ENCODE results near the gene SCN8A. TPM values are rescaled to one million over a fixed set of nuclear protein-coding genes. Genes with fewer than 3 reads are reported as not detected.

The SCN8A gene
- total RNA-seq, 1 experiment from 2014 or later: 5.4 TPM

DNA sequence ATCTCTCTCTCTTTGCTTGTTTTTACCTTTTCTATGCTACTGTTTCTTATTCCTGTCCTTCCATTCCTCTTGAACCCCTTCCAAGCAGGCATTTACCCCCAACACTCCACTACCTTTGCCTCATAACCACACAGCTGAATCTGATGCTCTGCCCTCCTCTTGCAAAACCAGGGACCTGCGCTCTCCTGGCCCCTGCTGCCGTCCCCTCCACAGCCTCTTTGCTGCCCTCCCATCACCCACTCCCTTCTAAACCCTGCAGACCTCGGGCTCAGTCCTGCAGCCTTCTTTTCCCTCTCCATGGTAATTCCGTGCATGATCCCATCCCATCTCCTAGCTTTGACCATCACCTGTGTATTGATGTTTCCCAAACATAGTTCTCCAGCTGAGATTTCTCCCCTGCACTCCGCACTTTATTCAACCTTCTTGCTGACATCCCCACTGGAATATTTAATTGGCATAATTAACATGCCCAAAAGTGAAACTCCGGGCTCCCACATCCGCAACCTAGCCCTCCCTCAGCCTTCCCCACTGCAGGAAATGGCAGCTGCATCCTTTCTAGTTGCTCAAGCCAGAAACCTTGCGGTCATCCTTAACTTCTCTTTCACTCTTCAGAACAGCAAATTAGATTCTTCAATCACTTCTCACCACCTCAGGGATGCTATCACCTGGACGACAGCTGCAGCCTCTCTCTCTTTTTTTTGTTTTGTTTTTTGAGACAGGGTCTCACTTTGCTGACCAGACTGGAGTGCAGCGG lies 241.5 kb downstream of the SCN8A start:
- ChIA-PET POLR2A (ENCODE audit: low non-redundant PET) (no interaction called here), CTCF (no interaction called here)
- intact Hi-C loops (cut with micrococcal nuclease; ENCODE audit: unreplicated experiment): no loop called here
- Histone ChIP-seq H3K4me3 (ENCODE audit: low read depth, low read length, poor library complexity, severe bottlenecking) (no peak overlapping the region), H3K4me1 (ENCODE audit: insufficient read depth, low read length, poor library complexity, severe bottlenecking) (no peaks in the 10 kb centered on the region), H3K9me3 (ENCODE audit: low read depth, low read length, poor library complexity, severe bottlenecking) (no peaks in the 10 kb centered on the region), H3K36me3 (ENCODE audit: insufficient read depth, low read length, poor library complexity, severe bottlenecking) (no peaks in the 10 kb centered on the region), H3K27me3 (replicated peaks; ENCODE audit: insufficient read depth, low read depth, low read length, poor library complexity) (peaks cover 11% of the 10 kb centered on the region), H3K27ac (ENCODE audit: low read depth, low read length, poor library complexity, severe bottlenecking) (no peak overlapping the region)
- TF ChIP-seq, protein P1, sequence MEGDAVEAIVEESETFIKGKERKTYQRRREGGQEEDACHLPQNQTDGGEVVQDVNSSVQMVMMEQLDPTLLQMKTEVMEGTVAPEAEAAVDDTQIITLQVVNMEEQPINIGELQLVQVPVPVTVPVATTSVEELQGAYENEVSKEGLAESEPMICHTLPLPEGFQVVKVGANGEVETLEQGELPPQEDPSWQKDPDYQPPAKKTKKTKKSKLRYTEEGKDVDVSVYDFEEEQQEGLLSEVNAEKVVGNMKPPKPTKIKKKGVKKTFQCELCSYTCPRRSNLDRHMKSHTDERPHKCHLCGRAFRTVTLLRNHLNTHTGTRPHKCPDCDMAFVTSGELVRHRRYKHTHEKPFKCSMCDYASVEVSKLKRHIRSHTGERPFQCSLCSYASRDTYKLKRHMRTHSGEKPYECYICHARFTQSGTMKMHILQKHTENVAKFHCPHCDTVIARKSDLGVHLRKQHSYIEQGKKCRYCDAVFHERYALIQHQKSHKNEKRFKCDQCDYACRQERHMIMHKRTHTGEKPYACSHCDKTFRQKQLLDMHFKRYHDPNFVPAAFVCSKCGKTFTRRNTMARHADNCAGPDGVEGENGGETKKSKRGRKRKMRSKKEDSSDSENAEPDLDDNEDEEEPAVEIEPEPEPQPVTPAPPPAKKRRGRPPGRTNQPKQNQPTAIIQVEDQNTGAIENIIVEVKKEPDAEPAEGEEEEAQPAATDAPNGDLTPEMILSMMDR (conservative IDR thresholded peaks at IDR 0.05; ENCODE audit: low read depth, low read length): no peak
- TF ChIP-seq EZH2 (IDR thresholded peaks at IDR 0.05; ENCODE audit: borderline replicate concordance, low read depth, low read length, poor library complexity, severe bottlenecking): no peak
- no TSS peak for BruUV-seq (replicated peaks)
- DNase-seq (ENCODE audit: low spot score): no peak

DNA sequence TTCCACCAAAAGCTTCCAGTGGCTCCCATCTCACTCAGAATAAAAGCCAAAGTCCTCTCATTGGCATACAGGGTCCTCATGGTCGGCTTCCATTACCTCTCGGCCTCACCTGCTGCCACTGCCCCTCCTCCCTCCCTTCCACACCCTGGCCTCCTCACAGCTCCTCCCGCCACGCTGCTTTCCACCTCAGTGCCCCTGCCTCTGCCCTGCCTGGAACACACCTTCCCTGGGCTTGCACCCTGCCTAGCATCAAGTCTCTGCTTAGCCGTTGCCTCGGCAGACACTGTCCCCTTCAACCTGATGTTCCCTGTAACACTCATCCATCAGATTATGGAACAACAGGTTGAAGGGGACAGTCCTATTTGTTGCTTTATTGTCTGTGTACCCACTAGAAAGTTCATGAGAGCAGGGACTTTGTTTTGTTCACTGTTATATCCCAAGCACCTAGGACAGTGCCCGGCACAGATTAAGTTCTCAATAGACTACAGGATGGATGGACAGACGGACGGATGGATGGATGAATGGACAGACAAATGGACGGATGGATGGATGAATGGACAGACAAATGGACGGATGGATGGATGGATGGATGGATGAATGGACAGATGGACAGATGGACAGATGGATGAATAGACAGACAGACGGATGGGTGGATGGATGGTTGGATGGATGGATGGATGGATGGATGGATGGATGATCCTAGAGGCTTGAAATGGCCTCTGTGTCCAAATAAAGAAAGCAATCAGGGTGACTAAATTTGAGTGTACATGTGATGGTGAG lies 242.6 kb downstream of the SCN8A start:
- Histone ChIP-seq H3K4me3 (ENCODE audit: low read depth, low read length, poor library complexity, severe bottlenecking) (no peak overlapping the region), H3K4me1 (ENCODE audit: insufficient read depth, low read length, poor library complexity, severe bottlenecking) (no peaks in the 10 kb centered on the region), H3K27me3 (replicated peaks; ENCODE audit: insufficient read depth, low read depth, low read length, poor library complexity) (peaks cover 11% of the 10 kb centered on the region), H3K27ac (ENCODE audit: low read depth, low read length, poor library complexity, severe bottlenecking) (no peak overlapping the region), H3K9me3 (ENCODE audit: low read depth, low read length, poor library complexity, severe bottlenecking) (no peaks in the 10 kb centered on the region), H3K36me3 (ENCODE audit: insufficient read depth, low read length, poor library complexity, severe bottlenecking) (no peaks in the 10 kb centered on the region)
- CTCF ChIA-PET: no interaction called here
- POLR2A ChIA-PET (ENCODE audit: low non-redundant PET): no interaction called here
- no TSS peak for BruUV-seq (replicated peaks)
- DNase-seq (ENCODE audit: low spot score): no peak
- intact Hi-C loops (cut with micrococcal nuclease; ENCODE audit: unreplicated experiment): no loop called here
- TF ChIP-seq EZH2 (IDR thresholded peaks at IDR 0.05; ENCODE audit: borderline replicate concordance, low read depth, low read length, poor library complexity, severe bottlenecking): no peak
- TF ChIP-seq, protein P1 (conservative IDR thresholded peaks at IDR 0.05; ENCODE audit: low read depth, low read length): no peak

DNA sequence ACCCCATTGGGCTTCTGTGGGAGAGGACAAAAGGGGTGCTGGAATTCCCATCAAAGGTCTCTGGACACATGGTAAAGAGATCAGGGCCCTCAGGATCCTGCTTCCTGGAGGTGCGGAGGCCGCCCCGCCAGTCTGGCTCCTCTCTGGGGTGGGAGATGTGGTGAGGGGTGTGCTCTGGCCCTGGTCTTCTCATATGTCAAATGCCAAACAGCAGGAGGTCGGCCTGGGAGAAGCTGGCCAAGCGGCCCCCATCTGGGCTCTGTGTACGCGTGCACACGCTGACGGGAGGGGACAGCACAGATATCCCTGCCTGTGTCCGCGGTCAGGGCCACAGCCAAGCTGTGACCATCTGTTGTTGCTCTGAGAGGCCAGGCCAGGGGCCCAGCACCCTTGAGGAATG lies 243.4 kb downstream of the SCN8A start:
- H3K27ac ChIP-seq (ENCODE audit: low read depth, low read length, poor library complexity, severe bottlenecking): no peak overlapping the region
- H3K27me3 ChIP-seq (replicated peaks; ENCODE audit: insufficient read depth, low read depth, low read length, poor library complexity): peaks cover 11% of the 10 kb centered on the region
- no peak for DNase-seq (ENCODE audit: low spot score)
- BruUV-seq (replicated peaks): no TSS peak
- POLR2A ChIA-PET (ENCODE audit: low non-redundant PET): no interaction called here
- H3K36me3 ChIP-seq (ENCODE audit: insufficient read depth, low read length, poor library complexity, severe bottlenecking): no peaks in the 10 kb centered on the region
- intact Hi-C loops (cut with micrococcal nuclease; ENCODE audit: unreplicated experiment): no loop called here
- CTCF ChIA-PET: interaction anchor here (1.0 kb wide), 1 partner anchor 10 kb away, joined by 3 read pairs; no protein-coding TSS in a partner anchor
- H3K4me1 ChIP-seq (ENCODE audit: insufficient read depth, low read length, poor library complexity, severe bottlenecking): no peaks in the 10 kb centered on the region
- no peak overlapping the region for H3K4me3 ChIP-seq (ENCODE audit: low read depth, low read length, poor library complexity, severe bottlenecking)
- H3K9me3 ChIP-seq (ENCODE audit: low read depth, low read length, poor library complexity, severe bottlenecking): no peaks in the 10 kb centered on the region
- TF ChIP-seq EZH2 (IDR thresholded peaks at IDR 0.05; ENCODE audit: borderline replicate concordance, low read depth, low read length, poor library complexity, severe bottlenecking): no peak
- TF ChIP-seq, protein P1 (conservative IDR thresholded peaks at IDR 0.05; ENCODE audit: low read depth, low read length): no peak

All from A673 (cell line).